NCI-H1930 (cell line): Measurements from ENCODE around the gene SLC1A5.
A peak's percentile ranks its signal among the peaks of the same experiment; 100 is the strongest.

ENCODE experiments used
- DNase-seq, 2 experiments: peaks; one replicate each; lab custom pipeline; 2025; lab: John Stamatoyannopoulos, UW

The SLC1A5 gene

GRCh38 chr19:46742926-46743480 lies 45.4 kb downstream of the SLC1A5 start:
- no peak for DNase-seq

- DNase-seq: no peak
These were observed 46.9 kb downstream of the SLC1A5 start for GRCh38 chr19:46741447-46741846.

- no peak for DNase-seq
These were observed 49.1 kb downstream of the SLC1A5 start for GRCh38 chr19:46739290-46739771.

GRCh38 chr19:46737761-46738171 lies 50.6 kb downstream of the SLC1A5 start:
- no peak for DNase-seq

- DNase-seq: no peak
These were observed 51.1 kb downstream of the SLC1A5 start for GRCh38 chr19:46737298-46737654.

GRCh38 chr19:46736531-46737297 lies 51.7 kb downstream of the SLC1A5 start:
- no peak for DNase-seq

- no peak for DNase-seq
These were observed 54.6 kb downstream of the SLC1A5 start for GRCh38 chr19:46733690-46734292.

GRCh38 chr19:46732966-46733689 lies 55.3 kb downstream of the SLC1A5 start:
- no peak for DNase-seq

GRCh38 chr19:46732172-46732938 lies 56.0 kb downstream of the SLC1A5 start:
- no peak for DNase-seq

GRCh38 chr19:46731584-46731983 lies 56.8 kb downstream of the SLC1A5 start:
- no peak for DNase-seq

- DNase-seq: no peak
These were observed 57.3 kb downstream of the SLC1A5 start for GRCh38 chr19:46731007-46731501.

GRCh38 chr19:46730595-46730994 lies 57.8 kb downstream of the SLC1A5 start:
- no peak for DNase-seq

- DNase-seq: no peak
These were observed 58.2 kb downstream of the SLC1A5 start for GRCh38 chr19:46730187-46730586.

- DNase-seq: no peak
These were observed 58.7 kb downstream of the SLC1A5 start for GRCh38 chr19:46729696-46730095.

GRCh38 chr19:46728693-46729339 lies 59.6 kb downstream of the SLC1A5 start:
- DNase-seq: peak; percentile 17 to 65

GRCh38 chr19:46728208-46728607 lies 60.2 kb downstream of the SLC1A5 start:
- DNase-seq: no peak

- DNase-seq: no peak
These were observed 60.6 kb downstream of the SLC1A5 start for GRCh38 chr19:46727757-46728156.

GRCh38 chr19:46726971-46727501 lies 61.4 kb downstream of the SLC1A5 start:
- DNase-seq: no peak

GRCh38 chr19:46726551-46726950 lies 61.8 kb downstream of the SLC1A5 start:
- no peak for DNase-seq

- no peak for DNase-seq
These were observed 62.5 kb downstream of the SLC1A5 start for GRCh38 chr19:46725859-46726393.
